Heart left ventricle (tissue), 13 donors: ENCODE results near the gene FAU.

Experiments
- POLR2A ChIP-seq, 2 donors: fragments of 450-650 bp; IDR thresholded peaks; one replicate each; pipeline ENCODE4 v1.6.1; 2017; ENCODE audit warnings: antibody characterized with exemption in 2 of 2, mild to moderate bottlenecking in 2 of 2, moderate library complexity in 2 of 2
- TF ChIP-seq, protein P1 (sequence below), 12 donors: fragments of 200-600 bp; sonication (generic) in 4 of 12; IDR thresholded peaks; one replicate each; pipeline versions ENCODE4 v1.5.0 to v1.8.0; 2018 to 2022; ENCODE audit warnings: antibody characterized with exemption in 12 of 12, mild to moderate bottlenecking in 5 of 12
- donor health status: ischemic (EF 13 %, LVEDD 7.1; RV severe dilation, severe dysfunction).
- donor health status: DM: no; HTN: yes; CAD: no.
- donor health status: DM: no; HTN: no; CAD: no.
- donor health status: ischemic (EF 25% LVEDD 6.9; RV normal size, moderate dysfunction).
- donor health status: ischemic (EF 25% LVEDD 5.7; RV mildly dilated, moderate dysfunction).
- donor health status: ischemic (EF 35%, LVEDD 5.7; RV mildly dilated, moderate dysfunction).
- donor health status: nonischemic (EF 11% LVEDD 7.7; RV severe dilation, severe dysfunction).
- donor health status: DM: yes; HTN: yes; CAD: no.
- donor health status: PGD.
- donor health status: ischemic (EF 29% LVEDD 5.4; RV normal size, mild dysfunction).
- donor health status: nonischemic (EF 23%, LVEDD 6.1; RV moderate dilation, normal function).

GRCh38 chr11:65134240-65134951 lies 12.5 kb upstream of the FAU start, which contains the start of gene SYVN1:
- TF ChIP-seq, protein P1, sequence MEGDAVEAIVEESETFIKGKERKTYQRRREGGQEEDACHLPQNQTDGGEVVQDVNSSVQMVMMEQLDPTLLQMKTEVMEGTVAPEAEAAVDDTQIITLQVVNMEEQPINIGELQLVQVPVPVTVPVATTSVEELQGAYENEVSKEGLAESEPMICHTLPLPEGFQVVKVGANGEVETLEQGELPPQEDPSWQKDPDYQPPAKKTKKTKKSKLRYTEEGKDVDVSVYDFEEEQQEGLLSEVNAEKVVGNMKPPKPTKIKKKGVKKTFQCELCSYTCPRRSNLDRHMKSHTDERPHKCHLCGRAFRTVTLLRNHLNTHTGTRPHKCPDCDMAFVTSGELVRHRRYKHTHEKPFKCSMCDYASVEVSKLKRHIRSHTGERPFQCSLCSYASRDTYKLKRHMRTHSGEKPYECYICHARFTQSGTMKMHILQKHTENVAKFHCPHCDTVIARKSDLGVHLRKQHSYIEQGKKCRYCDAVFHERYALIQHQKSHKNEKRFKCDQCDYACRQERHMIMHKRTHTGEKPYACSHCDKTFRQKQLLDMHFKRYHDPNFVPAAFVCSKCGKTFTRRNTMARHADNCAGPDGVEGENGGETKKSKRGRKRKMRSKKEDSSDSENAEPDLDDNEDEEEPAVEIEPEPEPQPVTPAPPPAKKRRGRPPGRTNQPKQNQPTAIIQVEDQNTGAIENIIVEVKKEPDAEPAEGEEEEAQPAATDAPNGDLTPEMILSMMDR (IDR thresholded peaks at IDR 0.05) = no peak
- peak; percentile 57 to 85 for TF ChIP-seq POLR2A (IDR thresholded peaks at IDR 0.05)
